Measurements from ENCODE around the gene CD81.

- TF ChIP-seq CTCF (IDR thresholded peaks at IDR 0.05; ENCODE audit: low read depth, low read length) (no peak), EZH2phosphoT487 (IDR thresholded peaks at IDR 0.05; ENCODE audit: low read depth) (no peak)
These were observed 21.7 kb downstream of the CD81 start for GRCh38 chr11:2398664-2399355.
